Activated CD4-positive, alpha-beta T cell treated with anti-CD3 and anti-CD28 coated beads, Interleukin-2, amount 50 U/mL, for 24 hours (primary cell): ENCODE results near the gene UNC13A.

Experiments used
- DNase-seq, 2 donors: peaks; one replicate each; pipeline ENCODE4 v3.0.0-alpha.2; 2020; ENCODE audit warnings: low read depth in 1 of 2, low spot score in 1 of 2

UNC13A gene

GRCh38 chr19:17711851-17712250, 23.7 kb upstream of the UNC13A start:
- DNase-seq = no peak

DNA sequence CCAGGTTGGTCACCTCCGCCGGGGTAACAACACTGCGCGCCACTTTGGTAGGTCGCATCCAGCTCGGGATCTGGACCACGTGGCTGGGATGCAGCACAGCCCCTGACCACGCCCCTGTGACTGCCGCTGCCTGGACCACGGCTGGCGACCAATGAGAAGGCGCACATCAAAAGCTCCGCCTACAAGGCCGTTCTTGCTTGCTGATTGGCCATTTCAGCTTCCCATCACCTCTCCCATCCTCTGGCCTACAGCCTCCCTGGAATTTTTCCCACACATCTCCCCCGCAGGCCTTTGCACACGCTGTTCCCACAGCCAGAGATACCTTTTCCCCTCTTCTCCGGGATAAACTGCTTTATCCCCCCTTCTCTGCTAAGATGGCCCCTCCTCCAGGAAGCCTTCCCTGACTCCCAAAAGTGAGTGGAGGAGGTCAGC, 18.6 kb upstream of the UNC13A start:
- DNase-seq = no peak

- DNase-seq = peak; percentile 55 to 56
Observed at GRCh38 chr19:17703824-17704463, 15.8 kb upstream of the UNC13A start.

DNA sequence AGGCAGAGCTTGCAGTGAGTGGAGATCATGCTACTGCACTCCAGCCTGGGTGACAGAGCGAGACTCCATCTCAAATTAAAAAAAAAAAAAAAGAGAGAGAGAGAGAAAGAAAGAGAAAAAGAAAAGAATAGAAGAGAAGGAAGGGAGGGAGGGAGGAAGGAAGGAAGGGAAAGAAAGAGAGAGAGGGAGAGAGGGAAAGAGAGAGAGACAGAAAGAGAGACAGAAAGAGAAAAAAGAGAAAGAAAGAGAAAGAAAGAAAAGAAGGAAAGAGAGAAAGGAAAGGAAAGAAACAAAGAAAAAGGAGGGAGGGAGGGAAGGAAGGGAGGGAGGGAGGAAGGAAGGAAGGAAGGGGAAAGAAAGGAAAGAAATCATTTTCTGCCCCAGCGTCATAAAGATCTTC, 7.0 kb upstream of the UNC13A start:
- DNase-seq = no peak

- no peak for DNase-seq
Observed at GRCh38 chr19:17692566-17692965, 4.4 kb upstream of the UNC13A start.

DNA sequence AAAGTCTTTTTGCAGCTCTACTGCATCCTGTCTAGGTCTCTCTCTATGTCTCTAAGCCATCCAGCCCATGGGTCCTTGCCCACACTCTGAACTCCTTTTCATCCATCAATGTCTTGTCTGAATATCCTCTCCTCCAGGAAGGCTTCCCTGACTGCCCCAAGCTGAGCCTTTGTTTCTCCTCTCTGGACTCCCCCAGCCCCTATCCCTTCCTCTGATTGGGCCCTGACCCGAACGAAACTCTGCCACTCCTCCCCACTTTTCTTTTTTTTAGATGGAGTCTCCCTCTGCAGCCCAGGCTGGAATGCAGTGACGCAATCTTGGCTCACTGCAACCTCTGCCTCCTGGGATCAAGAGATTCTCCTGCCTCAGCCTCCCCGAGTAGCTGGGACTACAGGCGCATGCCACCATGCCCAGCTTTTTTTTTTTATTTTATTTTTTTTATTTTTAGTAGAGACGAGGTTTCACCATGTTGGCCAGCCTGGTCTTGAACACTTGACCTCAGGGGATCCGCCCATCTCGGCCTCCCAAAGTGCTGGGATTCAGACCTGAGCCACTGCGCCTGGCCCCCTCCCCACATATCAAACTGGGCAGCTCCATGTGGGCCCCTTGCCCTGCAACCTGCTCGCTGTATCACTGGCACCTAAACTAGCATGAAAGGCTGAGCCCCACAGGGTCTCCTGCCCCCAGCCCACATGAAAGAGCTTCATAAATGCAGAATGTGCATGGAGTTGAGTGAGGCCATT, 870 bp upstream of the UNC13A start:
- DNase-seq = no peak

DNA sequence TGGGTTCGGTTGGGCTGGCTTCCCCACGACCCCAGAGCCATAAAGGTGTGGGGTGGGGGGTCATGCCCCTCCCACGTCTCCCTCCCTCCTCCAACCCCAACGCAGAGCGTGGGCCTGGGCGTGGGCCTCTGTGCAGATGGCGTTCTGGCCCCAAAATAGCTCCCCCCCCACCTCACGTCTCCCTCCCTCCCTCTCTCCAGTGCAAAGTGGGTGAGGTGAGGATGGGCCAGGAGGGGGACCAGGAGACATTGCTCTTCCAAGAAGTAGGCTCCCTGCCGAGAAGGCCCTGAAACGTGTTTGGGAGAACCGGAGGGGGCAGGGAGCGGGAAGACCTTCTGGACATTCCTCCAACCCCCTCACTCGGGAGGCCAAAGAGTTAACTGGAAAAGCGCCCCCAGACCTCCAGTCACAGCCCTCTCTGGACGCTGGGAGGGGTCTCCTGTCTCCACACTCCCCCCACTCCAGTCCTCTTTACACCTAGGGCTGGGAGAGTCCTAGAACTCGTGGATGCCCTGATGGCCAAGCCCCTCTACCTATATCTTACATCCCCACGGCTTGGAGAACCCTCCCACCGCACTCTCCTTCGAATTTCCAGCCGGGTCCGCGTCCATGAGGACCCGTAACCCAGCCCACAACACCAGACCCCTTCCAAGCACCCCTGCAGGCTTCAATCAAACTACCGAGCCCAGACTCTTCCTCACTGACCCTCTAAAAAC, 855 bp downstream of the UNC13A start:
- no peak for DNase-seq

- DNase-seq = no peak
Observed at GRCh38 chr19:17686592-17687024, 1.5 kb downstream of the UNC13A start.

- DNase-seq = no peak
Observed at GRCh38 chr19:17686023-17686521, 2.1 kb downstream of the UNC13A start.

GRCh38 chr19:17685451-17686022, 2.6 kb downstream of the UNC13A start:
- DNase-seq = no peak

DNA sequence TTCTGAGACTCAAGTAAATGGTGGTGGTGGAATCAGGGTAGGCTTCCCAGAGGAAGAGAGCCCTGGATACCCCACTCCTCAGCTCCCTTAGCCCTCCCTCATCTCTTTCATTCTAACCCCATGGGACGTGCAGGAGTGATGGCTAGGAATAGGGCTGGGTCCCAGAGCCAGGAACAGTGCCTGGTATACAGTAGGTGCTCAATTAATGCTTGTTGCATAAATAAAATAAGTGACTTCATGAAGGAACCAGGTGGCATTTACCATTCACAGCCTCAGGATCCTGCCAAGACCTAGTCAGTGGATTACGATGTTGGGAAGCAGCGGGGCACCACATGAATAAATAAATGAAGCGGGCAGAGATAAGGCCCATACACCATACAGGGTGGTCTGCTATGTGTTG, 3.9 kb downstream of the UNC13A start:
- DNase-seq = no peak

GRCh38 chr19:17683078-17683477, 5.1 kb downstream of the UNC13A start:
- no peak for DNase-seq

DNA sequence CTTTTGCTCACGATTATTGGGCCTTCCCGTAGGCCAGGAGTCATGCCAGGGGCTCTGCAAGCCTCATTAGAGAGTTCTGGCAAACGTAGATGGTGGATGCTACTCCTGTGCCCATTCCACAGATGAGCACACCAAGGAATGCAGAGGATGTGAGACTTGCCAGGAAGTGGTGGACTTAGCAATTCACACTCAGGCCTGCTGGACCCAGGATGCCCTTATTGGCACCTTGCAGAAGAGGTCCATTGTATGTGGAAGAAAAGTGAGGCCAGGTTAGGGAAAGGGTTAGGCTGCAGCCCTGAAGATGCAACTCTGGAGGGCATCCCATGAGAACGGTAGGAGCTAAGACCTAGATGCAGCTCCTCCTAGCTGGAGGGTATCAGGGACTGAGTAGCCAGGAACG, 5.9 kb downstream of the UNC13A start:
- no peak for DNase-seq

DNA sequence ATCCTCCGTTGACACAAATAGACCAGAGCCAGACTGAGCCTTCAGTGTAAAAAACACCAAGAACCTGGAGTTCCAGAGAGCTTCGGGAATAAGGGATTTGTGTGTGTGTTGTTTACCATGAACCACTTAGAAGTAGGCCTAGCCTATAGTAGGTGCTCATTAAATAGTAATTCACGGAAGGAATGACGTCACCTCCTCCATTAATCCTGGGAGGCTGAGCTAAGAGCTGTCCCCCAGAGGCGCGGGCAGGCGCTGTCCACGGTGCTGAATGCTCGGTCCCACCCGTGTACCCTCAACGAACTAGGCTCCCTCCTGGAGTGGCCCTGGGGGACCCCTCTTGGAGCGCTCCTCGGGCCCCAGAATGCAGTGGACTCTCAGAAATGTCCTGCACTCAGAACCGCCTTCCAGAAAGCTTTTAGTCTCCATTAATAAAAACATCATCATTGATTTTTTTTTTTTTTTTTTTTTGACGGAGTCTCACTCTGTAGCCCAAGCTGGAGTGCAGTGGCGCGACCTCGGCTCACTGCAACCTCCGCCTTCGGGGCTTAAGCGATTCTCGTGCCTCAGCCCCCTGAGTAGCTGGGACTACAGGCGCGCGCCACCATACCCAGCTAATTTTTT, 6.5 kb downstream of the UNC13A start:
- no peak for DNase-seq

DNA sequence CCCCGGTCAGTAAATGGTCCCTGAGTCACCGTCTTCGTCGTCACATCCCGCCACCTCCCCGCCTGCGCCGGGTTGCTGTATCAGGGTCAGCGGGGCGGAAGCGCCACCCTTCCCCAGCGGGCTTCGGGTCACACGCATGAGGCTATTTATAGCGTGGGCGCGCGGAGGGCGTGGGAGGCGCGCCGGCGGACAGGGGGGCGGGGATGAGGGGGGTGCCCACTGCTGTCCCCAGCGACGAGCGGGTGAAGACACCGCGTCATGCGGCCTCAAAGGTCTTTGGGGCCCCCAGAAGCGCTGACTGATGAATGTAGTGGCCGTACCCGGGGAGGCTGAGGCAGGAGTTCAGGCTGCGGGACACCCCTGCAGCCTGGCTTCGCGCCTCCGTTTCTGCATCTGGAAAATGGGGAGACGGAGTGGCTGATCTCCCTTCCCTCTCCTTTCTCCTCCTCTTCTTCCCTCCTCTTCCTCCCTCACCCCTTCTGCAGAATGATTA, 7.9 kb downstream of the UNC13A start:
- DNase-seq = peak in 1 of 2 donors; percentile 9

GRCh38 chr19:17679526-17680229, 8.5 kb downstream of the UNC13A start:
- DNase-seq = no peak

GRCh38 chr19:17678836-17679235, 9.3 kb downstream of the UNC13A start:
- no peak for DNase-seq

DNA sequence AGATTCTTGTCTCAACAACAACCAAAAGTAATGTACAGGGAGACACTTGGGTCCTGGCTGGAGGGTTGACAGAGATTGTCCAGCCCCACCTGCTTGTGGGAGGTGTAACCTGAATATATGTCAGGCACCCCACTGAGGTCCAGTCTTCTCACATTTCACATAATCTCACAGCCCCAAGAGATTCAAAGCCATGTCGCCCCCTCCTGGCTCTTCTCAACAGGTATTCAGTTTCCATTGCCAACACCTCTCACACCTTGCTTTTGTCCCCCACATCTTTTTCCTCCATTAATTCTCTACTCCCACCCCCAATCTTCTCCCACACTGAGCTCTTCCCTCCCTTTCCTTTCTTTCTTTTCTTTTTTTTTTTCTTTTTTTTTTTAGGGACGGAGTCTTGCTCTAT, 11.2 kb downstream of the UNC13A start:
- no peak for DNase-seq

DNA sequence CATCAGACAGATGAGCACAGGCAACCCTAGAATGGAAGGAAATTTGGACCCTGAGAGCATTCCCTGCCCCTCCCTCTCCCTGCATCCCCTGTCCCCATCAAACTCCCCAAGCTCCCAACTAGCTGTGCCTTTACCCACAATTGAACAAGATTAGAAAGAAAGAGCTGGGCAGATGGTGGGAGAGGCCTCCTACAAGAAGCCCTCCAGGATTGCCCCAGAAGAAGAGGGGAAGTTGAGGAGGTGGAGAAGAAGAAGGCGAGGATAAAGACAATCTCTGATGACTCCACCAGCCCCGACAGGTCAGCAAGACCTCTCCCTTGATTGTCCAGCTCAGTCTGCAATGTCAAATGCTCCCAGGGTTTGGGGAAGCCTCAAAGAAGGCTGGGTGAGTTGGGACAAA, 11.9 kb downstream of the UNC13A start:
- DNase-seq = no peak
